22Rv1 (cell line): ENCODE results near the gene CTDSPL.

Experiments used
- H3K27ac ChIP-seq: fragments of 450-650 bp; 2 replicates; pipeline ENCODE4 v1.5.1; 2017
- CTCF ChIP-seq: fragments of 450-650 bp; IDR thresholded peaks from 2 replicates; pipeline ENCODE4 v1.5.1; 2017; ENCODE audit warnings: mild to moderate bottlenecking
- ZFX ChIP-seq: fragments of 450-650 bp; IDR thresholded peaks from 2 replicates; pipeline ENCODE4 v1.6.1; 2017; ENCODE audit warnings: antibody characterized with exemption, borderline replicate concordance

The CTDSPL gene

GRCh38 chr3:38002940-38003339 lies 141.3 kb downstream of the CTDSPL start:
- no peak overlapping the region for H3K27ac ChIP-seq
- TF ChIP-seq CTCF (no peak), ZFX (no peak)

GRCh38 chr3:38003371-38003816 lies 141.7 kb downstream of the CTDSPL start:
- TF ChIP-seq CTCF (peak; percentile 92), ZFX (no peak)
- H3K27ac ChIP-seq, result peak overlapping the region; percentile 41

GRCh38 chr3:38003817-38004414 lies 142.2 kb downstream of the CTDSPL start:
- no peak for TF ChIP-seq CTCF
- TF ChIP-seq ZFX, result no peak
- peak overlapping the region; percentile 41 for H3K27ac ChIP-seq

GRCh38 chr3:38004415-38005075 lies 142.9 kb downstream of the CTDSPL start:
- TF ChIP-seq ZFX (no peak), CTCF (peak; percentile 90)
- H3K27ac ChIP-seq, result peak overlapping the region; percentile 41

- peak overlapping the region; percentile 41; the same call in 1 of the 2 replicates for H3K27ac ChIP-seq
- TF ChIP-seq ZFX, result no peak
- no peak for TF ChIP-seq CTCF
These were observed 143.7 kb downstream of the CTDSPL start for GRCh38 chr3:38005076-38006020.

- H3K27ac ChIP-seq, result no peak overlapping the region
- TF ChIP-seq ZFX (no peak), CTCF (no peak)
These were observed 144.4 kb downstream of the CTDSPL start for GRCh38 chr3:38006031-38006430.
